H1 (cell line): Measurements from ENCODE around the gene SLC17A5. TPM values are rescaled to one million over a fixed set of nuclear protein-coding genes. Genes with fewer than 3 reads are reported as not detected.

ENCODE experiments used
- CTCF ChIA-PET: fragments of 300-600 bp; sonication (Branson Sonifier 250); formaldehyde crosslinking; loops from one replicate; lab custom pipeline; 2021; ENCODE audit not compliant: partially characterized antibody; lab: Charles Lee
- POLR2A ChIA-PET: fragments of 300-600 bp; sonication (Branson Sonifier 250); formaldehyde crosslinking; loops from one replicate; lab custom pipeline; 2021; ENCODE audit warnings: inconsistent platforms; ENCODE audit not compliant: partially characterized antibody; lab: Charles Lee
- DNase-seq, 2 experiments: peaks; one replicate each; pipeline versions ENCODE4 v3.0.0 to v3.0.0-alpha.2; 2010 to 2022; ENCODE audit warnings: low spot score in 2 of 2, low read depth in 1 of 2, mixed read lengths in 1 of 2
- FAIRE-seq: peaks from 2 replicates; lab custom pipeline; 2011; peaks lifted over from hg19 to GRCh38; lab: Jason Lieb, UNC
- H2AFZ ChIP-seq: 2 replicates; pipeline ENCODE4 v1.8.1; 2012; ENCODE audit warnings: low read length, inconsistent platforms
- H2AK5ac ChIP-seq: 2 replicates; pipeline ENCODE4 v1.6.1; 2013; ENCODE audit warnings: low read depth, low read length
- H2BK120ac ChIP-seq: replicated peaks from 2 replicates; pipeline ENCODE3; 2013; ENCODE audit warnings: low read depth, low read length, inconsistent platforms
- H2BK12ac ChIP-seq: 2 replicates; pipeline ENCODE4 v1.6.1; 2013; ENCODE audit warnings: low read depth, low read length
- H2BK15ac ChIP-seq: 2 replicates; pipeline ENCODE4 v1.6.1; 2013; ENCODE audit warnings: low read length
- H2BK20ac ChIP-seq: 2 replicates; pipeline ENCODE4 v1.6.1; 2013; ENCODE audit warnings: low read length
- H2BK5ac ChIP-seq: 2 replicates; pipeline ENCODE4 v1.6.1; 2013; ENCODE audit warnings: low read depth, low read length
- H3K14ac ChIP-seq: 2 replicates; pipeline ENCODE4 v1.6.1; 2013; ENCODE audit warnings: inconsistent platforms; ENCODE audit not compliant: insufficient read length
- H3K18ac ChIP-seq: 2 replicates; pipeline ENCODE4 v1.6.1; 2013; ENCODE audit warnings: low read length; ENCODE audit errors: extremely low read depth
- H3K23ac ChIP-seq: 2 replicates; pipeline ENCODE4 v1.6.1; 2013; ENCODE audit warnings: inconsistent platforms; ENCODE audit not compliant: insufficient read length
- H3K23me2 ChIP-seq: 2 replicates; pipeline ENCODE4 v1.6.1; 2013; ENCODE audit warnings: low read depth, low read length
- H3K27ac ChIP-seq: 2 replicates; pipeline ENCODE4 v1.6.1; 2011; ENCODE audit warnings: low read depth, low read length, inconsistent platforms
- H3K27me3 ChIP-seq, 4 experiments: replicated peaks in 1 of 4; 1 replicate in 1 of 4; 2 replicates in 3 of 4; pipeline versions ENCODE4 v1.6.1 to v1.8.1; 2011 to 2013; ENCODE audit warnings: low read length in 3 of 4, mild to moderate bottlenecking in 3 of 4, inconsistent platforms in 2 of 4, mixed read lengths in 2 of 4, moderate library complexity in 1 of 4; ENCODE audit not compliant: control insufficient read depth in 3 of 4, insufficient read depth in 3 of 4; ENCODE audit errors: extremely low read depth in 1 of 4
- H3K36me3 ChIP-seq, 4 experiments: 2 replicates each; pipeline versions ENCODE4 v1.6.1 to v1.8.1; 2011 to 2013; ENCODE audit warnings: mild to moderate bottlenecking in 4 of 4, low read length in 3 of 4, moderate library complexity in 2 of 4, control low read depth in 1 of 4, inconsistent platforms in 1 of 4; ENCODE audit not compliant: insufficient read depth in 4 of 4, control insufficient read depth in 2 of 4
- H3K4ac ChIP-seq: replicated peaks from 2 replicates; pipeline ENCODE3; 2013; ENCODE audit warnings: low read length, low read depth, mixed read lengths, inconsistent platforms; ENCODE audit not compliant: insufficient read length
- H3K4me1 ChIP-seq, 4 experiments: replicated peaks in 1 of 4; 1 replicate in 1 of 4; 2 replicates in 3 of 4; pipeline versions ENCODE4 v1.6.1 to v1.8.1; 2011 to 2013; ENCODE audit warnings: low read length in 3 of 4, inconsistent platforms in 2 of 4, mixed read lengths in 1 of 4; ENCODE audit not compliant: insufficient read depth in 4 of 4, control insufficient read depth in 3 of 4
- H3K4me2 ChIP-seq, 2 experiments: 2 replicates each; pipeline versions ENCODE4 v1.6.1 to v1.8.1; 2011 to 2013; ENCODE audit warnings: low read depth in 2 of 2, low read length in 2 of 2, control low read depth in 1 of 2, inconsistent platforms in 1 of 2, mild to moderate bottlenecking in 1 of 2; ENCODE audit not compliant: insufficient read depth in 1 of 2
- H3K4me3 ChIP-seq, 4 experiments: fragments of 200-600, 300-600 bp in 1 of 4; sonication (generic), shearing (Covaris generic), sonication (Bioruptor Twin) in 1 of 4; 2 replicates each; pipeline versions ENCODE4 v1.5.1 to v1.8.1; 2011 to 2016; ENCODE audit warnings: low read length in 4 of 4, low read depth in 3 of 4, control low read depth in 2 of 4, inconsistent platforms in 2 of 4, mild to moderate bottlenecking in 2 of 4, mixed read lengths in 1 of 4, moderate library complexity in 1 of 4; ENCODE audit not compliant: insufficient read depth in 2 of 4; ENCODE audit errors: extremely low read depth in 1 of 4
- H3K56ac ChIP-seq: replicated peaks from 2 replicates; pipeline ENCODE3; 2013; ENCODE audit warnings: low read depth, mild to moderate bottlenecking, mixed read lengths, low read length, inconsistent platforms; ENCODE audit not compliant: insufficient read length
- H3K79me1 ChIP-seq: 2 replicates; pipeline ENCODE4 v1.6.1; 2013; ENCODE audit warnings: low read depth, low read length, control low read depth
- H3K79me2 ChIP-seq, 2 experiments: 2 replicates each; pipeline versions ENCODE4 v1.6.1 to v1.8.1; 2012 to 2013; ENCODE audit warnings: low read length in 2 of 2, mild to moderate bottlenecking in 2 of 2, inconsistent platforms in 1 of 2; ENCODE audit not compliant: insufficient read depth in 2 of 2, control insufficient read depth in 1 of 2
- H3K9ac ChIP-seq, 4 experiments: replicated peaks in 1 of 4; 1 replicate in 1 of 4; 2 replicates in 3 of 4; pipeline versions ENCODE4 v1.6.1 to v1.8.1; 2011 to 2013; ENCODE audit warnings: low read depth in 3 of 4, low read length in 3 of 4, control low read depth in 2 of 4, mild to moderate bottlenecking in 2 of 4, moderate library complexity in 2 of 4, inconsistent platforms in 1 of 4; ENCODE audit errors: extremely low read depth in 1 of 4
- H3K9me3 ChIP-seq, 2 experiments: 2 replicates each; pipeline versions ENCODE4 v1.6.1 to v1.8.1; 2012 to 2013; ENCODE audit warnings: mild to moderate bottlenecking in 2 of 2, moderate library complexity in 2 of 2, control low read depth in 1 of 2, inconsistent platforms in 1 of 2, low read depth in 1 of 2, low read length in 1 of 2, mixed read lengths in 1 of 2; ENCODE audit not compliant: insufficient read depth in 2 of 2
- H4K20me1 ChIP-seq, 2 experiments: replicated peaks in 1 of 2; 2 replicates each; pipeline versions ENCODE3 to v1.8.1; 2011 to 2013; ENCODE audit warnings: inconsistent platforms in 2 of 2, low read length in 2 of 2, mild to moderate bottlenecking in 1 of 2; ENCODE audit not compliant: insufficient read depth in 2 of 2, control insufficient read depth in 1 of 2
- H4K5ac ChIP-seq: 2 replicates; pipeline ENCODE4 v1.6.1; 2013; ENCODE audit warnings: low read length, low read depth, mixed read lengths, inconsistent platforms; ENCODE audit not compliant: insufficient read length
- H4K8ac ChIP-seq: 2 replicates; pipeline ENCODE4 v1.8.0; 2013; ENCODE audit warnings: mild to moderate bottlenecking, moderate library complexity, low read length, inconsistent platforms; ENCODE audit not compliant: insufficient read depth; ENCODE audit errors: extremely low read depth
- H4K91ac ChIP-seq: replicated peaks from 2 replicates; pipeline ENCODE3; 2013; ENCODE audit warnings: low read length, mixed read lengths, inconsistent platforms; ENCODE audit not compliant: insufficient read length
- ASH2L ChIP-seq: fragments of 200-600, 300-600 bp; sonication (generic); IDR thresholded peaks from one replicate; pipeline ENCODE4 v1.7.1; 2017; ENCODE audit warnings: low read length
- ATF2 ChIP-seq: IDR thresholded peaks from 2 replicates; pipeline ENCODE4 v1.6.1; 2012; ENCODE audit warnings: low read length, inconsistent platforms
- BACH1 ChIP-seq: IDR thresholded peaks from 2 replicates; pipeline ENCODE4 v1.6.1; 2012; ENCODE audit warnings: low read length, improper control_type of control experiment
- CHD1 ChIP-seq: IDR thresholded peaks from 2 replicates; pipeline ENCODE4 v1.6.1; 2012; ENCODE audit warnings: low read depth, low read length, improper control_type of control experiment
- CTBP2 ChIP-seq: IDR thresholded peaks from 2 replicates; pipeline ENCODE4 v1.7.0; 2011; ENCODE audit warnings: borderline replicate concordance, mild to moderate bottlenecking, moderate library complexity, mixed read lengths, low read length; ENCODE audit not compliant: insufficient read depth, insufficient read length
- HDAC2 ChIP-seq, 2 experiments: fragments of 300-600 bp in 1 of 2; sonication (generic) in 1 of 2; IDR thresholded peaks; 2 replicates each; pipeline ENCODE4 v1.6.1; 2011 to 2012; ENCODE audit warnings: low read depth in 2 of 2, low read length in 2 of 2, mild to moderate bottlenecking in 2 of 2, moderate library complexity in 2 of 2, borderline replicate concordance in 1 of 2, inconsistent platforms in 1 of 2
- JUND ChIP-seq: IDR thresholded peaks from 2 replicates; pipeline ENCODE4 v1.6.1; 2011; ENCODE audit warnings: mild to moderate bottlenecking, improper control_type of control experiment, low read length
- KDM1A ChIP-seq: fragments of 200-600, 300-600 bp; sonication (generic); IDR thresholded peaks from 2 replicates; pipeline ENCODE4 v1.7.1; 2016; ENCODE audit warnings: mild to moderate bottlenecking, low read length, borderline replicate concordance
- KDM4A ChIP-seq: IDR thresholded peaks from one replicate; pipeline ENCODE4 v1.7.1; 2012; ENCODE audit warnings: low read depth, mild to moderate bottlenecking, moderate library complexity, low read length, inconsistent platforms; ENCODE audit not compliant: severe bottlenecking
- SAP30 ChIP-seq: fragments of 300-600 bp; sonication (generic); IDR thresholded peaks from 2 replicates; pipeline ENCODE4 v1.7.1; 2012; ENCODE audit warnings: low read length, moderate library complexity, mild to moderate bottlenecking, inconsistent platforms; ENCODE audit not compliant: insufficient read depth, insufficient replicate concordance
- SIRT6 ChIP-seq: IDR thresholded peaks from one replicate; pipeline ENCODE4 v1.7.1; 2012; ENCODE audit warnings: low read length, inconsistent platforms
- SP4 ChIP-seq: IDR thresholded peaks from 2 replicates; pipeline ENCODE4 v1.6.1; 2012; ENCODE audit warnings: low read length, inconsistent platforms
- TEAD4 ChIP-seq: IDR thresholded peaks from 2 replicates; pipeline ENCODE4 v1.6.1; 2012; ENCODE audit warnings: low read depth, low read length, inconsistent platforms, mixed read lengths
- WGBS, 2 experiments: shearing (Covaris generic) in 1 of 2; methylation state at CpG; one replicate each; pipeline versions ENCODE4 v1.1.6 to v1.1.7; 2013 to 2015; ENCODE audit warnings: low lambda C conversion rate in 2 of 2, mixed read lengths in 2 of 2, inconsistent platforms in 1 of 2, low coverage in 1 of 2, missing lambda C conversion rate in 1 of 2; ENCODE audit not compliant: insufficient replicate concordance in 2 of 2, insufficient coverage in 1 of 2, insufficient read length in 1 of 2; ENCODE audit errors: extremely low coverage in 1 of 2, missing lambda C conversion rate in 1 of 2; 5-methylcytosine and 5-hydroxymethylcytosine counted together
- polyA plus RNA-seq, 7 experiments: library from polyadenylated mRNA; depleted of rRNA in 3 of 7; stranded (reverse) in 5 of 7; unstranded in 2 of 7; fragments of >200 nt in 5 of 7; fragments of 200-250 nt in 2 of 7; gene quantifications; 1 replicate in 5 of 7; 2 replicates in 1 of 7; 4 replicates in 1 of 7; pipeline versions ENCODE4 v1.2.1 to v1.2.3, GENCODE V29; 2011 to 2013; ENCODE audit warnings: missing spikeins in 2 of 7, mixed read lengths in 2 of 7
- total RNA-seq: library from RNA; stranded (reverse); fragmentation: NEBNext Ultra II Directional; extraction: Animal tissue kit (Norgen Biotek cat#: 25700); gene quantifications from 2 replicates; pipeline ENCODE4 v1.2.1, GENCODE V29; 2021

SLC17A5 gene
- total and polyA plus RNA-seq, 2 of the 8 experiments (the other 6 are each of a cell fraction or from before 2014, with no cell fraction given): 11.0 to 11.9 TPM

GRCh38 chr6:73630401-73630800 lies 23.4 kb downstream of the SLC17A5 start:
- Histone ChIP-seq H2BK20ac (no peak overlapping the region), H3K18ac (no peak overlapping the region), H2BK5ac (no peak overlapping the region), H2BK15ac (no peak overlapping the region), H3K79me1 (no peaks in the 10 kb centered on the region), H3K9ac (no peak overlapping the region), H3K56ac (no peak overlapping the region), H3K36me3 (peaks cover 0 to 29% (median 3%) of the 10 kb centered on the region in 4 experiments; a peak in 4 of 8 replicates), H3K23ac (peak overlapping the region; percentile 92), H2BK12ac (no peak overlapping the region), H3K4me3 (no peak overlapping the region), H3K23me2 (no peaks in the 10 kb centered on the region), H3K4me2 (no peak overlapping the region), H4K91ac (no peak overlapping the region), H2BK120ac (no peak overlapping the region), H4K8ac (no peak overlapping the region), H3K79me2 (no peaks in the 10 kb centered on the region), H3K14ac (no peak overlapping the region), H3K27ac (no peak overlapping the region), H2AK5ac (no peak overlapping the region), H4K5ac (no peak overlapping the region), H3K27me3 (no peaks in the 10 kb centered on the region), H2AFZ (no peak overlapping the region), H3K9me3 (no peaks in the 10 kb centered on the region), H3K4me1 (no peaks in the 10 kb centered on the region), H4K20me1 (no peaks in the 10 kb centered on the region), H3K4ac (no peak overlapping the region)
- FAIRE-seq: no peak
- no peak for DNase-seq
- WGBS, 2 experiments: 88% methylated on average over 3 of the region's 4 CpGs; no CpG with 5 or more reads in 1 of the 2 experiments
- ChIA-PET POLR2A (interaction anchor here (0.8 to 5.0 kb wide), 3 partner anchors 109 to 145 kb away, joined by 4 to 50 read pairs (median 28); partner anchors contain the start of gene EEF1A1), CTCF (interaction anchor here (0.6 to 4.5 kb wide), 4 partner anchors 19 to 117 kb away, joined by 3 to 23 read pairs (median 4); no protein-coding TSS in a partner anchor)
- no peak for TF ChIP-seq KDM4A
- no peak for TF ChIP-seq ATF2
- no peak for TF ChIP-seq HDAC2 (IDR thresholded peaks at IDR 0.05; ENCODE audit: borderline replicate concordance in 1 of 2, low read depth in 2 of 2, low read length in 2 of 2)
- no peak for TF ChIP-seq CHD1
- TF ChIP-seq KDM1A: no peak
- TF ChIP-seq CTBP2: no peak
- no peak for TF ChIP-seq SP4
- no peak for TF ChIP-seq SAP30
- no peak for TF ChIP-seq TEAD4
- TF ChIP-seq SIRT6: no peak
- TF ChIP-seq JUND: no peak
- no peak for TF ChIP-seq BACH1
- no peak for TF ChIP-seq ASH2L
